Mesendoderm (in vitro differentiated cells): Measurements from ENCODE around the gene RNF112. TPM values are rescaled to one million over a fixed set of nuclear protein-coding genes. Genes with fewer than 3 reads are reported as not detected.

Experiments
- DNase-seq: peaks from one replicate; pipeline ENCODE4 v3.0.0; 2013
- H2AK5ac ChIP-seq: 2 replicates; pipeline ENCODE4 v1.6.1; 2013; ENCODE audit warnings: low read length, inconsistent platforms
- H2BK120ac ChIP-seq: 2 replicates; pipeline ENCODE4 v1.6.1; 2013; ENCODE audit warnings: low read depth, mild to moderate bottlenecking, low read length, moderate library complexity, mixed read lengths
- H2BK15ac ChIP-seq: replicated peaks from 2 replicates; pipeline ENCODE4 v1.6.1; 2013; ENCODE audit warnings: low read depth, mild to moderate bottlenecking, moderate library complexity
- H2BK5ac ChIP-seq: 2 replicates; pipeline ENCODE4 v1.6.1; 2013; ENCODE audit warnings: low read length, inconsistent platforms
- H3K18ac ChIP-seq: 2 replicates; pipeline ENCODE4 v1.6.1; 2013; ENCODE audit warnings: mild to moderate bottlenecking, low read length, mixed read lengths
- H3K23ac ChIP-seq: one replicate; pipeline ENCODE4 v1.6.1; 2013; ENCODE audit warnings: low read length
- H3K27ac ChIP-seq: 2 replicates; pipeline ENCODE4 v1.5.1; 2013; ENCODE audit warnings: low read depth, mild to moderate bottlenecking, inconsistent platforms, low read length, moderate library complexity
- H3K27me3 ChIP-seq: 2 replicates; pipeline ENCODE4 v1.6.1; 2013; ENCODE audit warnings: low read length, control low read depth, mild to moderate bottlenecking, inconsistent platforms; ENCODE audit not compliant: insufficient read depth, poor library complexity
- H3K36me3 ChIP-seq: 2 replicates; pipeline ENCODE4 v1.6.1; 2013; ENCODE audit warnings: low read length, inconsistent platforms; ENCODE audit not compliant: control insufficient read depth, insufficient read depth
- H3K4ac ChIP-seq: one replicate; pipeline ENCODE4 v1.6.1; 2013; ENCODE audit warnings: low read depth, mild to moderate bottlenecking, low read length, moderate library complexity
- H3K4me1 ChIP-seq: 2 replicates; pipeline ENCODE4 v1.6.1; 2013; ENCODE audit warnings: low read depth, low read length, inconsistent platforms; ENCODE audit not compliant: control insufficient read depth
- H3K4me2 ChIP-seq: 2 replicates; pipeline ENCODE4 v1.6.1; 2013; ENCODE audit warnings: low read length
- H3K4me3 ChIP-seq: 2 replicates; pipeline ENCODE4 v1.5.1; 2013; ENCODE audit warnings: mild to moderate bottlenecking, low read length
- H3K56ac ChIP-seq: one replicate; pipeline ENCODE4 v1.6.1; 2013; ENCODE audit warnings: low read length
- H3K79me1 ChIP-seq: 2 replicates; pipeline ENCODE4 v1.6.1; 2013; ENCODE audit warnings: low read length, inconsistent platforms
- H3K79me2 ChIP-seq: 2 replicates; pipeline ENCODE4 v1.6.1; 2013; ENCODE audit warnings: mild to moderate bottlenecking, low read length; ENCODE audit not compliant: control insufficient read depth, insufficient read depth
- H3K9ac ChIP-seq: 2 replicates; pipeline ENCODE4 v1.6.1; 2013; ENCODE audit warnings: low read length, inconsistent platforms
- H4K5ac ChIP-seq: one replicate; pipeline ENCODE4 v1.6.1; 2013; ENCODE audit warnings: low read length
- H4K8ac ChIP-seq: one replicate; pipeline ENCODE4 v1.6.1; 2013; ENCODE audit warnings: low read depth, mild to moderate bottlenecking, control low read depth, low read length, moderate library complexity
- WGBS: extraction: QIAGEN DNeasy Blood & Tissue Kit; methylation state at CpG from one replicate; pipeline ENCODE4 v1.1.7; 2013; ENCODE audit warnings: low lambda C conversion rate, missing lambda C conversion rate; ENCODE audit not compliant: insufficient coverage; ENCODE audit errors: extremely low coverage; 5-methylcytosine and 5-hydroxymethylcytosine counted together
- polyA plus RNA-seq, 2 experiments: library from polyadenylated mRNA; stranded (reverse); fragments of 200-250 nt; gene quantifications; one replicate each; pipeline ENCODE4 v1.2.3, GENCODE V29; 2013

RNF112 gene
- polyA plus RNA-seq (2013, experiment 1 of 2) = 1.5 TPM
- polyA plus RNA-seq (2013, experiment 2 of 2) = 1.2 TPM

GRCh38 chr17:19410875-19411620 lies at the start of gene RNF112:
Gene RNF112, plus strand, starts transcription at chr17:19411232. Its CDS starts 177 bp downstream, at chr17:19411409.
- Histone ChIP-seq H3K9ac (no peak within 1 kb of the TSS), H3K79me2 (no peaks in the 10 kb centered on the region), H3K56ac (peak within 1 kb of the TSS; percentile 61), H3K4me3 (no peak within 1 kb of the TSS), H3K4me2 (no peak within 1 kb of the TSS), H4K5ac (no peak within 1 kb of the TSS), H3K18ac (no peak within 1 kb of the TSS), H2BK5ac (no peak within 1 kb of the TSS), H2BK120ac (no peak within 1 kb of the TSS), H3K4me1 (peaks cover 3% of the 10 kb centered on the region), H3K27ac (no peak within 1 kb of the TSS), H4K8ac (no peak within 1 kb of the TSS), H3K79me1 (no peaks in the 10 kb centered on the region), H2BK15ac (no peak within 1 kb of the TSS), H3K4ac (no peak within 1 kb of the TSS), H3K36me3 (no peaks in the 10 kb centered on the region), H3K23ac (no peak within 1 kb of the TSS), H3K27me3 (no peaks in the 10 kb centered on the region), H2AK5ac (peak within 1 kb of the TSS; percentile 38)
- WGBS = no CpG with 5 or more reads among the region's 23 CpGs
- DNase-seq = peak; percentile 72

- Histone ChIP-seq H3K18ac (no peak overlapping the region), H3K27me3 (no peaks in the 10 kb centered on the region), H3K4me2 (peak overlapping the region; percentile 91), H3K4me1 (peaks cover 10% of the 10 kb centered on the region), H3K79me2 (no peaks in the 10 kb centered on the region), H3K36me3 (peaks cover 2% of the 10 kb centered on the region), H3K4me3 (no peak overlapping the region), H4K5ac (no peak overlapping the region), H3K9ac (peak overlapping the region; percentile 88), H3K27ac (no peak overlapping the region), H3K4ac (no peak overlapping the region), H3K23ac (no peak overlapping the region), H2BK5ac (no peak overlapping the region), H3K56ac (peak overlapping the region; percentile 94), H2BK120ac (no peak overlapping the region), H3K79me1 (peaks cover 6% of the 10 kb centered on the region), H4K8ac (no peak overlapping the region), H2BK15ac (no peak overlapping the region), H2AK5ac (no peak overlapping the region)
- no peak for DNase-seq
- no CpG with 5 or more reads among the region's 6 CpGs for WGBS
Measured at GRCh38 chr17:19361326-19361725, 49.7 kb upstream of the RNF112 start.

GRCh38 chr17:19361944-19362276 lies 49.1 kb upstream of the RNF112 start:
- H2BK5ac ChIP-seq = no peak overlapping the region
- peak overlapping the region; percentile 50 for H3K4ac ChIP-seq
- DNase-seq = no peak
- peak overlapping the region; percentile 91 for H3K4me2 ChIP-seq
- H4K8ac ChIP-seq = peak overlapping the region; percentile 1
- H2BK120ac ChIP-seq = no peak overlapping the region
- H3K18ac ChIP-seq = no peak overlapping the region
- peaks cover 10% of the 10 kb centered on the region for H3K4me1 ChIP-seq
- peak overlapping the region; percentile 95 for H3K23ac ChIP-seq
- H2AK5ac ChIP-seq = no peak overlapping the region
- peaks cover 6% of the 10 kb centered on the region for H3K79me1 ChIP-seq
- H3K9ac ChIP-seq = peak overlapping the region; percentile 88
- H4K5ac ChIP-seq = no peak overlapping the region
- no peak overlapping the region for H2BK15ac ChIP-seq
- H3K27ac ChIP-seq = no peak overlapping the region
- H3K4me3 ChIP-seq = peak overlapping the region; percentile 77
- no peaks in the 10 kb centered on the region for H3K27me3 ChIP-seq
- H3K36me3 ChIP-seq = peaks cover 2% of the 10 kb centered on the region
- H3K79me2 ChIP-seq = no peaks in the 10 kb centered on the region
- H3K56ac ChIP-seq = peak overlapping the region; percentile 94
- no CpG with 5 or more reads among the region's 16 CpGs for WGBS

- peak within 1 kb of the TSS; percentile 26 for H3K27ac ChIP-seq
- peak within 1 kb of the TSS; percentile 61 for H3K18ac ChIP-seq
- H2BK5ac ChIP-seq = peak within 1 kb of the TSS; percentile 26
- no peak within 1 kb of the TSS for H2BK120ac ChIP-seq
- no CpG with 5 or more reads among the region's 83 CpGs for WGBS
- H2BK15ac ChIP-seq = no peak within 1 kb of the TSS
- DNase-seq = peak; percentile 93
- peak within 1 kb of the TSS; percentile 50 for H3K4ac ChIP-seq
- no peak within 1 kb of the TSS for H4K5ac ChIP-seq
- peaks cover 6% of the 10 kb centered on the region for H3K79me1 ChIP-seq
- no peaks in the 10 kb centered on the region for H3K79me2 ChIP-seq
- H3K27me3 ChIP-seq = no peaks in the 10 kb centered on the region
- H3K23ac ChIP-seq = peak within 1 kb of the TSS; percentile 95
- H3K4me3 ChIP-seq = peak within 1 kb of the TSS; percentile 77
- H2AK5ac ChIP-seq = no peak within 1 kb of the TSS
- H3K4me1 ChIP-seq = peaks cover 10% of the 10 kb centered on the region
- peak within 1 kb of the TSS; percentile 94 for H3K56ac ChIP-seq
- H3K9ac ChIP-seq = peak within 1 kb of the TSS; percentile 88
- peaks cover 2% of the 10 kb centered on the region for H3K36me3 ChIP-seq
- peak within 1 kb of the TSS; percentile 91 for H3K4me2 ChIP-seq
- H4K8ac ChIP-seq = peak within 1 kb of the TSS; percentile 1
Measured at GRCh38 chr17:19362277-19363113, 48.5 kb upstream of the RNF112 start, which contains the start of gene B9D1. Gene B9D1, minus strand, starts transcription at chr17:19362723. Its CDS starts 154 bp downstream, at chr17:19362569.

GRCh38 chr17:19363114-19363438 lies 48.0 kb upstream of the RNF112 start:
- peaks cover 2% of the 10 kb centered on the region for H3K36me3 ChIP-seq
- H2BK15ac ChIP-seq = no peak overlapping the region
- no peak overlapping the region for H3K18ac ChIP-seq
- H3K4me1 ChIP-seq = peaks cover 10% of the 10 kb centered on the region
- no peak overlapping the region for H4K8ac ChIP-seq
- H3K27me3 ChIP-seq = no peaks in the 10 kb centered on the region
- H3K27ac ChIP-seq = no peak overlapping the region
- no peak for DNase-seq
- peak overlapping the region; percentile 75 for H3K9ac ChIP-seq
- no peak overlapping the region for H2AK5ac ChIP-seq
- no peak overlapping the region for H3K23ac ChIP-seq
- H3K79me1 ChIP-seq = peaks cover 6% of the 10 kb centered on the region
- no CpG with 5 or more reads among the region's 14 CpGs for WGBS
- no peaks in the 10 kb centered on the region for H3K79me2 ChIP-seq
- H3K4ac ChIP-seq = no peak overlapping the region
- no peak overlapping the region for H2BK120ac ChIP-seq
- no peak overlapping the region for H3K56ac ChIP-seq
- no peak overlapping the region for H3K4me3 ChIP-seq
- H4K5ac ChIP-seq = no peak overlapping the region
- peak overlapping the region; percentile 0 for H3K4me2 ChIP-seq
- H2BK5ac ChIP-seq = no peak overlapping the region
